ENCODE measurements around the gene USP36.

The USP36 gene

GRCh38 chr17:78884876-78885667 is 44.5 kb upstream of the USP36 start:
- no peaks in the 10 kb centered on the region for H3K27me3 ChIP-seq (replicated peaks; ENCODE audit: control insufficient read depth, insufficient read depth, low read length)
- no peak overlapping the region for H3K4me3 ChIP-seq (replicated peaks; ENCODE audit: low read depth, low read length)
- no peaks in the 10 kb centered on the region for H3K36me3 ChIP-seq (ENCODE audit: control insufficient read depth, insufficient read depth, low read length)
- no peak for DNase-seq (ENCODE audit: extremely low read depth, insufficient read length)
- TF ChIP-seq CTCF (IDR thresholded peaks at IDR 0.05; ENCODE audit: insufficient read depth, low read length, poor library complexity, severe bottlenecking): no peak

- Histone ChIP-seq H3K4me3 (replicated peaks; ENCODE audit: low read depth, low read length) (no peak overlapping the region), H3K36me3 (ENCODE audit: control insufficient read depth, insufficient read depth, low read length) (no peaks in the 10 kb centered on the region), H3K27me3 (replicated peaks; ENCODE audit: control insufficient read depth, insufficient read depth, low read length) (peaks cover under 1% of the 10 kb centered on the region; the same call in 1 of the 2 replicates)
- no peak for DNase-seq (ENCODE audit: extremely low read depth, insufficient read length)
- no peak for TF ChIP-seq CTCF (IDR thresholded peaks at IDR 0.05; ENCODE audit: insufficient read depth, low read length, poor library complexity, severe bottlenecking)
Observed at GRCh38 chr17:78884148-78884825, 43.7 kb upstream of the USP36 start.

DNA sequence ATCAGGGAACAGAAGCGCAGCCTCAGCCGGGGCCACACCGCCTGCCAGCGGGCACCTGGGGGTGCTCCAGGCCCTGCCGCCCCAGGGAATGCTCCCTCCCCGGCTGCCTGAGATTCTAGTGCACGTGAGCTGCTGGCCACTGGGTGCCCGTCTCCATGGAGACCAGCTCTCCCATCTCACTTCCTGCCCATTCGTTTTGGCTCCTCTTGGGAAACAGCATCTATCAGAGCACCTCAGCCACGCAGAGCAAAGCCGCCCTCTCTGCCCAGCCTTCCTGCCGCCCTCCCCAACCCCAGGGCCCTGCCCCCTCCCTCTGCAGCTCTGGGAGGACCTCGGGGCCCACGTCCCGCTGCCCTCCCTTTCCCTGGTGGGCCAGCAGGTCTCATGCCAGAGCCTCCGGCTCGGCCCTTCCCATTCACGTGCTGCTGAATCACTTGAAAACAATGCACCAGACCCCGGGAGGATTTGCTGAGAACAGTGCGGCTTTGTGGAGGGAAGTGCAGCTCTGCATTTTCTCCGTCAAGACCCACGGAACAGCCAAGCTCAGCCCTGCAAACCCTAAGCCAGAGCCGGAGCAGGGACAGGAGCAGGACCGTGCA is 43.0 kb upstream of the USP36 start:
- DNase-seq (ENCODE audit: extremely low read depth, insufficient read length): no peak
- TF ChIP-seq CTCF (IDR thresholded peaks at IDR 0.05; ENCODE audit: insufficient read depth, low read length, poor library complexity, severe bottlenecking): no peak
- Histone ChIP-seq H3K4me3 (replicated peaks; ENCODE audit: low read depth, low read length) (no peak overlapping the region), H3K36me3 (ENCODE audit: control insufficient read depth, insufficient read depth, low read length) (no peaks in the 10 kb centered on the region), H3K27me3 (replicated peaks; ENCODE audit: control insufficient read depth, insufficient read depth, low read length) (peaks cover 3% of the 10 kb centered on the region)

DNA sequence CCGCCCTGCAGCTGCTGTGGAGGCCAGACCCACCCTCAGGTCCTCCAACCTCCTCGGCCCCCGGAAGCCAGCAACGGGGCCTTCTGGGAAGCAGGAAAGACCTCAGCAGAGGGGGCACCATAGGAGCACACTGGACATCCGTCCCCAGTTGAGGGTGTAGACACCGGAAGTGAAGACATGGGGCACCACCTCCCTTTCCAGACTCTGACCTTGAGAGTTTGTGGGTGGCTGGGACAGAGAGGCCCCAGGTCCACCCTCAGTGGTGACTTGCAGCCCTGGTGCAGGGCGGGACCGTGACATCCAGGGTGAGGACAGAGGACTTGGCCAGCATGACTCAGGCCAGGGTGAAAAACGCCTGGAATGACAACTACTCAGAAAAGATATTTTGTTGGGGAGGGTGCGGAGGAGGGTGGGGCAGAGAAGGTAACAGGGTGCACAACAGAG is 42.5 kb upstream of the USP36 start:
- DNase-seq (ENCODE audit: extremely low read depth, insufficient read length): no peak
- Histone ChIP-seq H3K4me3 (replicated peaks; ENCODE audit: low read depth, low read length) (no peak overlapping the region), H3K27me3 (replicated peaks; ENCODE audit: control insufficient read depth, insufficient read depth, low read length) (peaks cover 3% of the 10 kb centered on the region), H3K36me3 (ENCODE audit: control insufficient read depth, insufficient read depth, low read length) (no peaks in the 10 kb centered on the region)
- TF ChIP-seq CTCF (IDR thresholded peaks at IDR 0.05; ENCODE audit: insufficient read depth, low read length, poor library complexity, severe bottlenecking): no peak

GRCh38 chr17:78882540-78883088 is 42.0 kb upstream of the USP36 start:
- H3K27me3 ChIP-seq (replicated peaks; ENCODE audit: control insufficient read depth, insufficient read depth, low read length): peaks cover 3% of the 10 kb centered on the region
- no peak for TF ChIP-seq CTCF (IDR thresholded peaks at IDR 0.05; ENCODE audit: insufficient read depth, low read length, poor library complexity, severe bottlenecking)
- no peak for DNase-seq (ENCODE audit: extremely low read depth, insufficient read length)
- no peak overlapping the region for H3K4me3 ChIP-seq (replicated peaks; ENCODE audit: low read depth, low read length)
- H3K36me3 ChIP-seq (ENCODE audit: control insufficient read depth, insufficient read depth, low read length): no peaks in the 10 kb centered on the region

Measured in GM06990 (cell line).